Ovary (tissue), 9 donors: ENCODE results near the gene GPC6. TPM values are rescaled to one million over a fixed set of nuclear protein-coding genes. Genes with fewer than 3 reads are reported as not detected.

Experiments used
- DNase-seq, 5 donors: peaks; one replicate each; pipeline ENCODE4 v3.0.0-alpha.2; 2019 to 2020
- H3K27ac ChIP-seq, 2 donors: fragments of 200-600 bp; one replicate each; pipeline versions ENCODE4 v1.5.1 to v1.8.0; 2019 to 2022
- H3K27me3 ChIP-seq: fragments of 200-600 bp; one replicate; pipeline ENCODE4 v1.8.0; 2022
- H3K36me3 ChIP-seq: fragments of 200-600 bp; sonication (generic); one replicate; pipeline ENCODE4 v1.5.1; 2019
- H3K4me1 ChIP-seq: one replicate; pipeline ENCODE4 v1.8.1; 2013; ENCODE audit warnings: mild to moderate bottlenecking, moderate library complexity; ENCODE audit not compliant: insufficient read depth
- H3K4me3 ChIP-seq: fragments of 200-600 bp; sonication (generic); one replicate; pipeline ENCODE4 v1.5.1; 2017
- H3K9me3 ChIP-seq, 2 donors: fragments of 200-600 bp in 1 of 2; sonication (generic) in 1 of 2; one replicate each; pipeline versions ENCODE4 v1.5.1 to v1.8.1; 2013 to 2019; ENCODE audit warnings: mild to moderate bottlenecking in 1 of 2, moderate library complexity in 1 of 2
- EP300 ChIP-seq: sonication (generic); formaldehyde crosslinking; IDR thresholded peaks from one replicate; pipeline ENCODE4 v1.6.1; 2017; ENCODE audit warnings: antibody characterized with exemption
- POLR2A ChIP-seq: fragments of 450-650 bp; IDR thresholded peaks from one replicate; pipeline ENCODE4 v1.6.1; 2017; ENCODE audit warnings: antibody characterized with exemption, mild to moderate bottlenecking, moderate library complexity
- WGBS, 3 donors: extraction: QIAGEN DNeasy Blood & Tissue Kit in 1 of 3; methylation state at CpG; one replicate each; pipeline versions ENCODE4 v1.1.5 to v1.1.7; 2013 to 2017; 5-methylcytosine and 5-hydroxymethylcytosine counted together
- intact Hi-C, 4 donors: fragments of 100-400 bp; cut with DNase I; formaldehyde crosslinking; loops; one replicate each; pipeline versions ENCODE4 v1.11.0 to v1.15.1; 2022 to 2023
- polyA plus RNA-seq, 2 donors: library from polyadenylated mRNA; stranded (reverse); fragments of 200-250 nt in 1 of 2; fragments of 350-450 nt in 1 of 2; fragmentation: Illumina TruSeq in 1 of 2; extraction: RNeasy Lipid Tissue Mini Kit (QIAGEN cat#74804) in 1 of 2; gene quantifications; one replicate each; pipeline ENCODE4 v1.2.3, GENCODE V29; 2013 to 2014
- total RNA-seq, 7 donors: library from RNA; depleted of rRNA in 2 of 7; stranded (reverse); fragments of >200 nt in 2 of 7; fragmentation: NEBNext Ultra II Directional in 3 of 7; extraction: Animal tissue kit (Norgen Biotek cat#: 25700) in 3 of 7; gene quantifications; one replicate each; pipeline versions ENCODE4 v1.1.0 to v1.2.4, GENCODE V29; 2016 to 2023
- TF ChIP-seq, protein P1 (sequence below), 3 donors: fragments of 450-650 bp in 2 of 3; fragments of 200-600 bp in 1 of 3; IDR thresholded peaks; one replicate each; pipeline versions ENCODE4 v1.5.1 to v1.8.0; 2016 to 2022; ENCODE audit warnings: antibody characterized with exemption in 3 of 3, mild to moderate bottlenecking in 1 of 3
- donor health status: DM: no; HTN: no; CAD: no; lungs with moderate emphysema.
- donor health status: DM: no; HTN: no; CAD: no.
- donor health status: Bipolar disorder and iron deficiency.
- donor health status: DM: yes; HTN: yes; CAD: no.
- donor health status: DM: no; HTN: no; CAD: no.
- donor health status: DM: yes; HTN: yes; CAD: no.

The GPC6 gene
- total and polyA plus RNA-seq, 9 donors = 4.3 to 22.3 (median 17.9) TPM

DNA sequence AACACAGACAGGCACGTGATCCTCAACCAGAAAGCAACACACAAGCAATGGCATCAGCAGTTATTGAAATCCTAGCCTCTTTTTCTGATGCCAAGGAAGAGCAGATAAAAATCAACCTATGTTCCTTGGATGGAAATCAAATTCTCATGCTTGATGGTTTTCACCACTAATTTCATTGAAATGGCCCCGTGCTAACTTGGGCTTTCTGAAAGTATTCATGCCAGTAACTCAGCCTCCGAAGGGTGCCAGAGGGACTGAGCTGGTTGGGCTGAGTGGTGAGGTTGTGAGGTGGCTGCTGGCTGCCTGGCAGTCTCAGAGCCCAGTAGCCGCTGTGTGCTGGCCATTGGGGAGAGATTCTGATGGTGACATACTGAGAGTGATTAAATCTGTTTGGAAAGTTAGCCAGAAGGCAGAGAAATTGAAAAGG, 943.6 kb downstream of the GPC6 start:
- no peaks in the 10 kb centered on the region for H3K27me3 ChIP-seq
- WGBS, 3 donors = 78 to 94% (median 89%) methylated on average over 4 of the region's 4 CpGs
- TF ChIP-seq, protein P1, sequence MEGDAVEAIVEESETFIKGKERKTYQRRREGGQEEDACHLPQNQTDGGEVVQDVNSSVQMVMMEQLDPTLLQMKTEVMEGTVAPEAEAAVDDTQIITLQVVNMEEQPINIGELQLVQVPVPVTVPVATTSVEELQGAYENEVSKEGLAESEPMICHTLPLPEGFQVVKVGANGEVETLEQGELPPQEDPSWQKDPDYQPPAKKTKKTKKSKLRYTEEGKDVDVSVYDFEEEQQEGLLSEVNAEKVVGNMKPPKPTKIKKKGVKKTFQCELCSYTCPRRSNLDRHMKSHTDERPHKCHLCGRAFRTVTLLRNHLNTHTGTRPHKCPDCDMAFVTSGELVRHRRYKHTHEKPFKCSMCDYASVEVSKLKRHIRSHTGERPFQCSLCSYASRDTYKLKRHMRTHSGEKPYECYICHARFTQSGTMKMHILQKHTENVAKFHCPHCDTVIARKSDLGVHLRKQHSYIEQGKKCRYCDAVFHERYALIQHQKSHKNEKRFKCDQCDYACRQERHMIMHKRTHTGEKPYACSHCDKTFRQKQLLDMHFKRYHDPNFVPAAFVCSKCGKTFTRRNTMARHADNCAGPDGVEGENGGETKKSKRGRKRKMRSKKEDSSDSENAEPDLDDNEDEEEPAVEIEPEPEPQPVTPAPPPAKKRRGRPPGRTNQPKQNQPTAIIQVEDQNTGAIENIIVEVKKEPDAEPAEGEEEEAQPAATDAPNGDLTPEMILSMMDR (IDR thresholded peaks at IDR 0.05) = no peak
- no peak for TF ChIP-seq POLR2A
- TF ChIP-seq EP300 = no peak
- no peak for DNase-seq
- no peaks in the 10 kb centered on the region for H3K4me1 ChIP-seq
- no peak overlapping the region for H3K27ac ChIP-seq
- intact Hi-C loops = no loop called here
- H3K36me3 ChIP-seq = no peaks in the 10 kb centered on the region
- no peak overlapping the region for H3K4me3 ChIP-seq
- no peaks in the 10 kb centered on the region for H3K9me3 ChIP-seq

DNA sequence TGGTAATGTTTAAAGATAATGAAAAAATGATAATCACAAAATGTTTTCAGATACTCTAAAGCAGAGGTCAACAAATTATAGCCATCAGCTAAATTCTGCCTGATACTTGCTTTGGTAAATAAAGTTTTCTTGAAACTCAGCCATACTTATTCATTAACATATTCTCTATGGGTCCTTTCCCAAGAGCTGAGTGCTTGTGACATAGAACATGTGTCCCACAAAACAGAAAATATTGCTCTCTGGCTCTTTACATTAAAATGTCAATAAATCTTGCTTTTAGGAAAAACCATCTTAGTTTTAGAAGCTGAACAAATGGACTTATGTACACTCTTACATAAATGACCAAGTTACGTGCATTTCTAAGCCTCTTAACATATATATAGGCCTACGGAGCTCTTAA, 945.8 kb downstream of the GPC6 start:
- Histone ChIP-seq H3K4me3 (no peak overlapping the region), H3K27ac (no peak overlapping the region), H3K9me3 (no peaks in the 10 kb centered on the region), H3K27me3 (no peaks in the 10 kb centered on the region), H3K4me1 (no peaks in the 10 kb centered on the region), H3K36me3 (no peaks in the 10 kb centered on the region)
- no peak for DNase-seq
- intact Hi-C loops = no loop called here
- WGBS, 3 donors = 96 to 100% (median 98%) methylated on average over 2 of the region's 2 CpGs
- TF ChIP-seq, protein P1 (IDR thresholded peaks at IDR 0.05) = no peak
- TF ChIP-seq POLR2A (no peak), EP300 (no peak)

DNA sequence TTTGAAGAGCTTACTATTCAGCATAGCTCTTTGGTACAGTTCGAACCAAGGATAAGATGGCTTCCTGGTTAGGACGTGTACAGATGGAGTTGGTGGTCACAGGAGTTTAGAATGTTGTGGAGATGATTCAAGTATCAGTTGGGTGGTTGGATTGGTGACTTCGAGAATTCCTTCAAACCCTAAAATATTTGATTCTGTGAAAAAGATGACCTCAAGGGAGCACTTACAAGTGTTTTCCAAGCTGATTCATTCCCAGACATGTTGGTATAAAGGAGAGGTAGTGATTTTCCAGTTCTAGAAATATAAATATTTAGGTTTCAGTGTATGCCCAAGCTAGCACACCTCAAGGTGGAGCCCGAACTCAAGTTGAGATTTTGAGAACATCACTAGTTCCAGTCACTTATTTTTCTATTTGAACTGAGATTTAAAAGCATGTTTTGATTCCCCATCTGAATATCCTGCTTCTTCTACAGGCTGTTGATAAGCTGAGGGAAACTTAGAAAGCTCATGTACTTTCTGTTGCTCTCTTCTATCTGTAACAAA, 946.8 kb downstream of the GPC6 start:
- Histone ChIP-seq H3K36me3 (no peaks in the 10 kb centered on the region), H3K9me3 (no peaks in the 10 kb centered on the region), H3K4me3 (no peak overlapping the region), H3K4me1 (no peaks in the 10 kb centered on the region), H3K27ac (no peak overlapping the region), H3K27me3 (no peaks in the 10 kb centered on the region)
- 93 to 96% (median 93%) methylated on average over 4 of the region's 4 CpGs for WGBS, 3 donors
- no peak for DNase-seq
- intact Hi-C loops = no loop called here
- TF ChIP-seq POLR2A (no peak), EP300 (no peak)
- TF ChIP-seq, protein P1 (IDR thresholded peaks at IDR 0.05) = no peak

DNA sequence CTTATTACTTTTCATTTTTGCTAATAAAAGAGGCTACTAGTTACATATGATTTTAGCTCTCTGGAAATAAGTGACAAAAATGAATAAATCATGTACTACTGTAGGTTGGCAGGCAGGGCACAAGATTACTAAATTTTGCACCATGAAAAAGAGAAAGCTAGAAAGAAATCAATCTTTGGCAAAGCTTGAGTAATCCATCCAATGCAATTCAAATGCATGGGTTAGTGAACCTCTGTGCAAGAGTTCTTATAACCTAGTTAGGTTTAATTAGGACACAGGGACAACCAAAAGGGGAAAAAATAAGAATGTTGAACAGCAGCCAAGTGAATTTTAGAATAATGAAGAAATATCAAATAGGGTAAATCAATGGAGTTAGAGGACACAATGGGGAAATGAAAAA, 947.4 kb downstream of the GPC6 start:
- no peaks in the 10 kb centered on the region for H3K36me3 ChIP-seq
- no peak for TF ChIP-seq EP300
- no peak for TF ChIP-seq POLR2A
- TF ChIP-seq, protein P1 (IDR thresholded peaks at IDR 0.05) = no peak
- DNase-seq = no peak
- H3K27me3 ChIP-seq = no peaks in the 10 kb centered on the region
- no peak overlapping the region for H3K4me3 ChIP-seq
- no peaks in the 10 kb centered on the region for H3K9me3 ChIP-seq
- no peaks in the 10 kb centered on the region for H3K4me1 ChIP-seq
- intact Hi-C loops = no loop called here
- H3K27ac ChIP-seq = no peak overlapping the region
